Panc1 (cell line): ENCODE results near the gene ITIH2. TPM values are rescaled to one million over a fixed set of nuclear protein-coding genes. Genes with fewer than 3 reads are reported as not detected.

Source experiments
- ATAC-seq: fragments of 200-7000 bp; cut with Tn5 transposase; 2 replicates; pipeline ENCODE4 v1.9.1; 2020; ENCODE audit warnings: mild to moderate bottlenecking, moderate library complexity
- BruUV-seq: library from RNA; stranded (reverse); fragments of 400-500 nt; replicated peaks from 2 replicates; lab custom pipeline; 2021; lab: Mats Ljungman, UMichigan
- CTCF ChIA-PET: fragments of 300-600 bp; sonication (Branson Sonifier 250); formaldehyde crosslinking; loops from one replicate; lab custom pipeline; 2022; ENCODE audit warnings: antibody characterized with exemption; lab: Charles Lee
- POLR2A ChIA-PET: fragments of 300-600 bp; sonication (Branson Sonifier 250); formaldehyde crosslinking; loops from one replicate; lab custom pipeline; 2022; ENCODE audit warnings: antibody characterized with exemption; lab: Charles Lee
- DNase-seq: peaks from one replicate; pipeline ENCODE4 v3.0.0-alpha.2; 2010; ENCODE audit warnings: low read depth, low spot score
- H3K27ac ChIP-seq: 2 replicates; pipeline ENCODE4 v1.5.1; 2011; ENCODE audit warnings: mild to moderate bottlenecking, low read length, inconsistent platforms
- H3K27me3 ChIP-seq: fragments of 200-500 bp; sonication (Bioruptor generic); 2 replicates; pipeline ENCODE4 v1.6.0; 2014; ENCODE audit warnings: low read length, inconsistent platforms; ENCODE audit not compliant: control insufficient read depth, insufficient read depth
- H3K36me3 ChIP-seq: fragments of 200-500 bp; sonication (Bioruptor generic); 2 replicates; pipeline ENCODE4 v1.5.1; 2014; ENCODE audit warnings: inconsistent platforms, mild to moderate bottlenecking, low read length, moderate library complexity; ENCODE audit not compliant: control insufficient read depth, insufficient read depth
- H3K4me1 ChIP-seq: 2 replicates; pipeline ENCODE4 v1.5.1; 2011; ENCODE audit warnings: inconsistent platforms, mild to moderate bottlenecking, low read length, moderate library complexity; ENCODE audit not compliant: control insufficient read depth, insufficient read depth
- H3K4me3 ChIP-seq, 2 experiments: 2 replicates each; pipeline ENCODE4 v1.5.1; 2011 to 2012; ENCODE audit warnings: low read depth in 2 of 2, low read length in 2 of 2, mild to moderate bottlenecking in 2 of 2, inconsistent platforms in 1 of 2, moderate library complexity in 1 of 2
- H3K9me3 ChIP-seq: fragments of 200-500 bp; sonication (Bioruptor generic); 2 replicates; pipeline ENCODE4 v1.5.1; 2014; ENCODE audit warnings: low read depth, mild to moderate bottlenecking, inconsistent platforms, low read length, moderate library complexity; ENCODE audit not compliant: control insufficient read depth, insufficient read depth
- POLR2AphosphoS5 ChIP-seq: IDR thresholded peaks from 2 replicates; pipeline ENCODE4 v1.6.1; 2012; ENCODE audit warnings: mild to moderate bottlenecking, low read depth, low read length, moderate library complexity
- REST ChIP-seq, 2 experiments: IDR thresholded peaks; 2 replicates each; pipeline ENCODE4 v1.6.1; 2011 to 2012; ENCODE audit warnings: low read depth in 2 of 2, control low read depth in 1 of 2, low read length in 1 of 2, mild to moderate bottlenecking in 1 of 2, moderate library complexity in 1 of 2; ENCODE audit not compliant: insufficient read depth in 1 of 2
- SIN3A ChIP-seq: IDR thresholded peaks from 2 replicates; pipeline ENCODE4 v1.6.1; 2012; ENCODE audit warnings: low read depth, mild to moderate bottlenecking, low read length, moderate library complexity, borderline replicate concordance; ENCODE audit not compliant: insufficient read depth
- TCF7L2 ChIP-seq: IDR thresholded peaks from 2 replicates; pipeline ENCODE4 v1.6.1; 2011; ENCODE audit warnings: mild to moderate bottlenecking, low read depth, low read length, inconsistent platforms
- in situ Hi-C: cut with HindIII; loops from 2 replicates; pipeline ENCODE4 v1.10.0; 2016; ENCODE audit warnings: low sequenced_read_pairs, low pct_unique_long_range_greater_than_20kb
- intact Hi-C: fragments of 100-400 bp; cut with micrococcal nuclease; formaldehyde crosslinking; loops from one replicate; pipeline ENCODE4 v1.10.0; 2022; ENCODE audit not compliant: unreplicated experiment
- total RNA-seq: library from RNA; stranded (reverse); gene quantifications from one replicate; pipeline ENCODE4 v1.2.1, GENCODE V29; 2021; ENCODE audit not compliant: unreplicated experiment
- TF ChIP-seq, protein P1 (sequence below): fragments of 450-650 bp; IDR thresholded peaks from 2 replicates; pipeline ENCODE4 v1.5.1; 2017; ENCODE audit warnings: mild to moderate bottlenecking

ITIH2 gene
- total RNA-seq, 1 experiment from 2014 or later: 0.67 TPM

DNA sequence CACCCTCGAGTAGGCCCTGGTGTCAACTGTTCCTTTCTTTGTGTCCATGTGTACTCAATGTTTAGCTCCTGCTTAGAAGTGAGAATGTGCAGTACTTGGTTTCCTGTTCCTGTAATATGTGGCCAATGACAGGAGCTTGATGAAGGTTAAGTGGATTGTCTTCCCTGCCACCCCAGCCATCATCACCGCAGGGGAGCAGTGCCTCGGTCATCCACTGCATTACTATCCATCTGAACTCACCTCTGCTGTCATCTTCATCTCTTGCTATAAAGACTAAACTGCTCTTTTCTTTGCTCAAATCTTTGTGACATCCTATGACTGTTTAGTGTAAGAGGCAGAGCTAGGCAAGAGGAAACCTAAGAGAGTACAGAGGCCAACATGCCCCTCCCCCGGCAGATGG lies 15.6 kb downstream of the ITIH2 start:
- ATAC-seq: no peak
- Histone ChIP-seq H3K27me3 (no peaks in the 10 kb centered on the region), H3K9me3 (no peaks in the 10 kb centered on the region), H3K36me3 (no peaks in the 10 kb centered on the region), H3K27ac (no peak overlapping the region), H3K4me1 (no peaks in the 10 kb centered on the region), H3K4me3 (no peak overlapping the region)
- POLR2A ChIA-PET: no interaction called here
- intact Hi-C loops: no loop called here
- DNase-seq: no peak
- no TSS peak for BruUV-seq
- TF ChIP-seq, protein P1, sequence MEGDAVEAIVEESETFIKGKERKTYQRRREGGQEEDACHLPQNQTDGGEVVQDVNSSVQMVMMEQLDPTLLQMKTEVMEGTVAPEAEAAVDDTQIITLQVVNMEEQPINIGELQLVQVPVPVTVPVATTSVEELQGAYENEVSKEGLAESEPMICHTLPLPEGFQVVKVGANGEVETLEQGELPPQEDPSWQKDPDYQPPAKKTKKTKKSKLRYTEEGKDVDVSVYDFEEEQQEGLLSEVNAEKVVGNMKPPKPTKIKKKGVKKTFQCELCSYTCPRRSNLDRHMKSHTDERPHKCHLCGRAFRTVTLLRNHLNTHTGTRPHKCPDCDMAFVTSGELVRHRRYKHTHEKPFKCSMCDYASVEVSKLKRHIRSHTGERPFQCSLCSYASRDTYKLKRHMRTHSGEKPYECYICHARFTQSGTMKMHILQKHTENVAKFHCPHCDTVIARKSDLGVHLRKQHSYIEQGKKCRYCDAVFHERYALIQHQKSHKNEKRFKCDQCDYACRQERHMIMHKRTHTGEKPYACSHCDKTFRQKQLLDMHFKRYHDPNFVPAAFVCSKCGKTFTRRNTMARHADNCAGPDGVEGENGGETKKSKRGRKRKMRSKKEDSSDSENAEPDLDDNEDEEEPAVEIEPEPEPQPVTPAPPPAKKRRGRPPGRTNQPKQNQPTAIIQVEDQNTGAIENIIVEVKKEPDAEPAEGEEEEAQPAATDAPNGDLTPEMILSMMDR: no peak
- TF ChIP-seq TCF7L2 (no peak), SIN3A (no peak), POLR2AphosphoS5 (no peak), REST (IDR thresholded peaks at IDR 0.05; ENCODE audit: insufficient read depth in 1 of 2, low read depth in 2 of 2, low read length in 1 of 2) (no peak)
- in situ Hi-C loops: no loop called here
- CTCF ChIA-PET: no interaction called here

- in situ Hi-C loops (no loop called here), intact Hi-C loops (no loop called here)
- no peak for DNase-seq
- BruUV-seq: no TSS peak
- Histone ChIP-seq H3K36me3 (no peaks in the 10 kb centered on the region), H3K4me3 (no peak overlapping the region), H3K27me3 (no peaks in the 10 kb centered on the region), H3K9me3 (no peaks in the 10 kb centered on the region), H3K4me1 (no peaks in the 10 kb centered on the region), H3K27ac (no peak overlapping the region)
- TF ChIP-seq SIN3A: no peak
- no peak for TF ChIP-seq POLR2AphosphoS5
- TF ChIP-seq REST (IDR thresholded peaks at IDR 0.05; ENCODE audit: insufficient read depth in 1 of 2, low read depth in 2 of 2, low read length in 1 of 2): no peak
- no peak for TF ChIP-seq TCF7L2
- TF ChIP-seq, protein P1: no peak
- no peak for ATAC-seq
- ChIA-PET CTCF (no interaction called here), POLR2A (no interaction called here)
Observed at GRCh38 chr10:7720478-7720877, 17.4 kb downstream of the ITIH2 start.
